T-helper 2 cell treated with Interferon-gamma antibody and Interleukin-4, amounts not matched to agents 5 μg/mL and 100 μg/mL, for 36 hours (primary cell): ENCODE results near the gene AFDN.

Experiments
- DNase-seq: peaks from one replicate; pipeline ENCODE4 v3.0.0; 2021; ENCODE audit warnings: low spot score
- H3K27ac Mint-ChIP-seq: one replicate; pipeline ENCODE4 v1.8.0; 2021; ENCODE audit warnings: mild to moderate bottlenecking, mixed read lengths
- H3K27me3 Mint-ChIP-seq: one replicate; pipeline ENCODE4 v1.8.0; 2021; ENCODE audit warnings: low read depth, mixed read lengths
- H3K36me3 Mint-ChIP-seq: one replicate; pipeline ENCODE4 v1.8.0; 2021; ENCODE audit warnings: low read depth, mixed read lengths
- H3K4me1 Mint-ChIP-seq: one replicate; pipeline ENCODE4 v1.8.0; 2021; ENCODE audit warnings: low read depth, mixed read lengths
- H3K4me3 Mint-ChIP-seq: one replicate; pipeline ENCODE4 v1.8.0; 2022; ENCODE audit warnings: mild to moderate bottlenecking, moderate library complexity, mixed read lengths
- H3K9me3 Mint-ChIP-seq: one replicate; pipeline ENCODE4 v1.8.0; 2021; ENCODE audit warnings: mixed read lengths

AFDN gene

GRCh38 chr6:167910007-167910406 lies 83.3 kb downstream of the AFDN start:
- Mint-ChIP-seq H3K9me3 (no peaks in the 10 kb centered on the region), H3K4me1 (no peaks in the 10 kb centered on the region), H3K4me3 (no peak overlapping the region), H3K36me3 (no peaks in the 10 kb centered on the region), H3K27ac (no peak overlapping the region), H3K27me3 (no peaks in the 10 kb centered on the region)
- no peak for DNase-seq

- Mint-ChIP-seq H3K4me1 (no peaks in the 10 kb centered on the region), H3K4me3 (no peak overlapping the region), H3K27ac (no peak overlapping the region), H3K36me3 (no peaks in the 10 kb centered on the region), H3K27me3 (no peaks in the 10 kb centered on the region), H3K9me3 (no peaks in the 10 kb centered on the region)
- DNase-seq = no peak
Observed at GRCh38 chr6:167910652-167911051, 83.9 kb downstream of the AFDN start.

GRCh38 chr6:167912494-167912893 lies 85.8 kb downstream of the AFDN start:
- Mint-ChIP-seq H3K27ac (no peak overlapping the region), H3K27me3 (no peaks in the 10 kb centered on the region), H3K4me1 (no peaks in the 10 kb centered on the region), H3K9me3 (no peaks in the 10 kb centered on the region), H3K36me3 (no peaks in the 10 kb centered on the region), H3K4me3 (no peak overlapping the region)
- DNase-seq = no peak

GRCh38 chr6:167913699-167914098 lies 87.0 kb downstream of the AFDN start:
- no peak overlapping the region for H3K4me3 Mint-ChIP-seq
- H3K4me1 Mint-ChIP-seq = no peaks in the 10 kb centered on the region
- no peaks in the 10 kb centered on the region for H3K27me3 Mint-ChIP-seq
- DNase-seq = no peak
- no peaks in the 10 kb centered on the region for H3K36me3 Mint-ChIP-seq
- no peaks in the 10 kb centered on the region for H3K9me3 Mint-ChIP-seq
- no peak overlapping the region for H3K27ac Mint-ChIP-seq

- H3K27me3 Mint-ChIP-seq = no peaks in the 10 kb centered on the region
- no peaks in the 10 kb centered on the region for H3K9me3 Mint-ChIP-seq
- no peaks in the 10 kb centered on the region for H3K4me1 Mint-ChIP-seq
- H3K4me3 Mint-ChIP-seq = no peak overlapping the region
- H3K27ac Mint-ChIP-seq = no peak overlapping the region
- no peaks in the 10 kb centered on the region for H3K36me3 Mint-ChIP-seq
- no peak for DNase-seq
Observed at GRCh38 chr6:167915139-167915538, 88.4 kb downstream of the AFDN start.

GRCh38 chr6:167917551-167918154 lies 90.9 kb downstream of the AFDN start:
- Mint-ChIP-seq H3K27ac (no peak overlapping the region), H3K27me3 (no peaks in the 10 kb centered on the region), H3K9me3 (no peaks in the 10 kb centered on the region)

GRCh38 chr6:167918548-167919278 lies 92.0 kb downstream of the AFDN start:
- Mint-ChIP-seq H3K4me3 (no peak overlapping the region), H3K27me3 (no peaks in the 10 kb centered on the region), H3K9me3 (no peaks in the 10 kb centered on the region), H3K36me3 (no peaks in the 10 kb centered on the region), H3K27ac (no peak overlapping the region), H3K4me1 (no peaks in the 10 kb centered on the region)
- no peak for DNase-seq

More at GRCh38 chr6:167917551-167918154, 90.9 kb downstream of the AFDN start:
- no peak overlapping the region for H3K4me3 Mint-ChIP-seq
- DNase-seq = no peak
- H3K4me1 Mint-ChIP-seq = no peaks in the 10 kb centered on the region
- H3K36me3 Mint-ChIP-seq = no peaks in the 10 kb centered on the region

- DNase-seq = no peak
- Mint-ChIP-seq H3K36me3 (no peaks in the 10 kb centered on the region), H3K27ac (no peak overlapping the region), H3K4me1 (no peaks in the 10 kb centered on the region), H3K9me3 (no peaks in the 10 kb centered on the region), H3K27me3 (no peaks in the 10 kb centered on the region), H3K4me3 (no peak overlapping the region)
Observed at GRCh38 chr6:167919349-167919748, 92.6 kb downstream of the AFDN start.

- Mint-ChIP-seq H3K27me3 (no peaks in the 10 kb centered on the region), H3K27ac (no peak overlapping the region), H3K4me3 (no peak overlapping the region), H3K4me1 (no peaks in the 10 kb centered on the region), H3K36me3 (no peaks in the 10 kb centered on the region), H3K9me3 (no peaks in the 10 kb centered on the region)
- no peak for DNase-seq
Observed at GRCh38 chr6:167920165-167920564, 93.5 kb downstream of the AFDN start.

- H3K4me1 Mint-ChIP-seq = no peaks in the 10 kb centered on the region
- no peak for DNase-seq
- no peak overlapping the region for H3K27ac Mint-ChIP-seq
- H3K9me3 Mint-ChIP-seq = no peaks in the 10 kb centered on the region
- H3K4me3 Mint-ChIP-seq = no peak overlapping the region
- no peaks in the 10 kb centered on the region for H3K27me3 Mint-ChIP-seq
- H3K36me3 Mint-ChIP-seq = no peaks in the 10 kb centered on the region
Observed at GRCh38 chr6:167921831-167922230, 95.1 kb downstream of the AFDN start.

- no peaks in the 10 kb centered on the region for H3K27me3 Mint-ChIP-seq
- no peaks in the 10 kb centered on the region for H3K9me3 Mint-ChIP-seq
- DNase-seq = no peak
- H3K36me3 Mint-ChIP-seq = no peaks in the 10 kb centered on the region
- H3K4me3 Mint-ChIP-seq = no peak overlapping the region
- no peak overlapping the region for H3K27ac Mint-ChIP-seq
- H3K4me1 Mint-ChIP-seq = no peaks in the 10 kb centered on the region
Observed at GRCh38 chr6:167925026-167925425, 98.3 kb downstream of the AFDN start.

- no peak overlapping the region for H3K27ac Mint-ChIP-seq
- no peak for DNase-seq
- H3K4me1 Mint-ChIP-seq = no peaks in the 10 kb centered on the region
- no peak overlapping the region for H3K4me3 Mint-ChIP-seq
- no peaks in the 10 kb centered on the region for H3K9me3 Mint-ChIP-seq
- H3K27me3 Mint-ChIP-seq = peaks cover 3% of the 10 kb centered on the region
- no peaks in the 10 kb centered on the region for H3K36me3 Mint-ChIP-seq
Observed at GRCh38 chr6:167927246-167927645, 100.5 kb downstream of the AFDN start.

GRCh38 chr6:167928111-167928510 lies 101.4 kb downstream of the AFDN start:
- Mint-ChIP-seq H3K4me3 (no peak overlapping the region), H3K36me3 (no peaks in the 10 kb centered on the region), H3K4me1 (no peaks in the 10 kb centered on the region), H3K27me3 (peaks cover 3% of the 10 kb centered on the region), H3K27ac (no peak overlapping the region), H3K9me3 (no peaks in the 10 kb centered on the region)
- DNase-seq = no peak

GRCh38 chr6:167930295-167930694 lies 103.6 kb downstream of the AFDN start:
- H3K4me3 Mint-ChIP-seq = no peak overlapping the region
- H3K9me3 Mint-ChIP-seq = no peaks in the 10 kb centered on the region
- no peaks in the 10 kb centered on the region for H3K4me1 Mint-ChIP-seq
- H3K36me3 Mint-ChIP-seq = no peaks in the 10 kb centered on the region
- no peak for DNase-seq
- H3K27ac Mint-ChIP-seq = no peak overlapping the region
- H3K27me3 Mint-ChIP-seq = peaks cover 3% of the 10 kb centered on the region
